Sigmoid colon (tissue), 3 donors: ENCODE results near the gene POLR1C.

ENCODE experiments used
- CTCF ChIP-seq, 4 experiments: fragments of 450-650 bp in 3 of 4; fragments of 200-600 bp in 1 of 4; IDR thresholded peaks; one replicate each; pipeline ENCODE4 v1.5.1; 2016 to 2019; ENCODE audit warnings: antibody characterized with exemption in 4 of 4, mild to moderate bottlenecking in 3 of 4, moderate library complexity in 2 of 4
- POLR2A ChIP-seq, 2 donors: fragments of 450-650 bp; IDR thresholded peaks; one replicate each; pipeline ENCODE4 v1.6.1; 2016; ENCODE audit warnings: antibody characterized with exemption in 2 of 2, mild to moderate bottlenecking in 2 of 2, moderate library complexity in 2 of 2

GRCh38 chr6:43467752-43468151, 49.1 kb upstream of the POLR1C start:
- no peak for TF ChIP-seq POLR2A (IDR thresholded peaks at IDR 0.05)
- no peak for TF ChIP-seq CTCF (IDR thresholded peaks at IDR 0.05)
